SK-N-SH (cell line): ENCODE measurements around the gene DCDC1. TPM values are rescaled to one million over a fixed set of nuclear protein-coding genes. Genes with fewer than 3 reads are reported as not detected.
"Not testable (repeated sequence)": the region's sequence is repeated elsewhere in the genome, so short reads cannot be mapped to it uniquely, and the experiment has no call there.

Experiments used
- CTCF ChIA-PET: fragments of 300-600, 350-600 bp; formaldehyde crosslinking; extraction: SDS; loops from one replicate; lab custom pipeline; 2021; lab: Yijun Ruan, JAX
- POLR2A ChIA-PET: fragments of 350-600 bp; sonication (Branson Sonifier 250); formaldehyde crosslinking; extraction: SDS; loops from one replicate; lab custom pipeline; 2020; ENCODE audit warnings: antibody characterized with exemption, inconsistent platforms; lab: Yijun Ruan, JAX
- DNase-seq: peaks from one replicate; pipeline ENCODE4 v3.0.0; 2012
- H2AFZ ChIP-seq: fragments of 200-600 bp; sonication (generic); 2 replicates; pipeline ENCODE4 v1.8.1; 2016; ENCODE audit warnings: antibody characterized with exemption, mild to moderate bottlenecking, low read depth
- H3F3A ChIP-seq: fragments of 200-600 bp; sonication (generic); replicated peaks from 2 replicates; pipeline ENCODE3; 2016; ENCODE audit warnings: antibody characterized with exemption, mild to moderate bottlenecking; ENCODE audit not compliant: insufficient read depth
- H3K27ac ChIP-seq, 2 experiments: fragments of 200-500 bp in 1 of 2; fragments of 200-600 bp in 1 of 2; sonication (Bioruptor generic) in 1 of 2; sonication (generic), shearing (Covaris generic) in 1 of 2; 2 replicates each; pipeline versions ENCODE4 v1.5.1 to v1.6.1; 2014 to 2016; ENCODE audit warnings: low read depth in 2 of 2, inconsistent platforms in 1 of 2, low read length in 1 of 2, mild to moderate bottlenecking in 1 of 2, mixed read lengths in 1 of 2
- H3K27me3 ChIP-seq: fragments of 200-600 bp; sonication (generic), shearing (Covaris generic); 2 replicates; pipeline ENCODE4 v1.6.1; 2016; ENCODE audit warnings: mixed run types; ENCODE audit not compliant: insufficient read depth
- H3K36me3 ChIP-seq, 2 experiments: fragments of 200-500 bp in 1 of 2; fragments of 200-600 bp in 1 of 2; sonication (Bioruptor generic) in 1 of 2; sonication (generic) in 1 of 2; replicated peaks in 1 of 2; 2 replicates each; pipeline versions ENCODE3 to v1.5.1; 2014 to 2016; ENCODE audit warnings: low read length in 1 of 2, mild to moderate bottlenecking in 1 of 2; ENCODE audit not compliant: insufficient read depth in 2 of 2, control insufficient read depth in 1 of 2
- H3K4me1 ChIP-seq, 2 experiments: fragments of 200-500 bp in 1 of 2; fragments of 200-600 bp in 1 of 2; sonication (Bioruptor generic) in 1 of 2; sonication (generic), shearing (Covaris generic) in 1 of 2; 2 replicates each; pipeline versions ENCODE4 v1.5.1 to v1.6.1; 2014 to 2016; ENCODE audit warnings: low read depth in 1 of 2, low read length in 1 of 2, mixed run types in 1 of 2; ENCODE audit not compliant: insufficient read depth in 2 of 2, control insufficient read depth in 1 of 2
- H3K4me2 ChIP-seq: fragments of 200-600 bp; sonication (generic), shearing (Covaris generic); 2 replicates; pipeline ENCODE4 v1.6.1; 2017; ENCODE audit warnings: mixed run types
- H3K4me3 ChIP-seq, 2 experiments: fragments of 200-500 bp in 1 of 2; fragments of 200-600 bp in 1 of 2; sonication (Bioruptor generic) in 1 of 2; sonication (generic), shearing (Covaris generic) in 1 of 2; 2 replicates each; pipeline versions ENCODE4 v1.5.1 to v1.8.1; 2014 to 2016; ENCODE audit warnings: low read depth in 2 of 2, inconsistent platforms in 1 of 2, low read length in 1 of 2, mild to moderate bottlenecking in 1 of 2, mixed read lengths in 1 of 2, moderate library complexity in 1 of 2
- H3K79me2 ChIP-seq: fragments of 200-600 bp; sonication (generic); 2 replicates; pipeline ENCODE4 v1.8.1; 2017; ENCODE audit warnings: mild to moderate bottlenecking; ENCODE audit not compliant: insufficient read depth
- H3K9ac ChIP-seq: fragments of 200-600 bp; sonication (generic); 2 replicates; pipeline ENCODE4 v1.6.1; 2017; ENCODE audit warnings: mixed run types
- H3K9me2 ChIP-seq: fragments of 200-600 bp; sonication (generic); 2 replicates; pipeline ENCODE4 v1.6.1; 2017; ENCODE audit warnings: mixed run types
- H3K9me3 ChIP-seq: fragments of 200-600 bp; sonication (generic); 2 replicates; pipeline ENCODE4 v1.6.1; 2017; ENCODE audit warnings: mixed run types, mild to moderate bottlenecking, moderate library complexity
- H4K20me1 ChIP-seq: fragments of 200-600 bp; sonication (generic); 2 replicates; pipeline ENCODE4 v1.6.1; 2017; ENCODE audit warnings: mild to moderate bottlenecking, mixed run types; ENCODE audit not compliant: insufficient read depth
- FOXM1 ChIP-seq: IDR thresholded peaks from 2 replicates; pipeline ENCODE4 v1.4.0; 2012; ENCODE audit warnings: low read depth, mild to moderate bottlenecking
- GATA2 ChIP-seq: sonication (generic); formaldehyde crosslinking; IDR thresholded peaks from 2 replicates; pipeline ENCODE4 v1.5.0; 2020; ENCODE audit warnings: mild to moderate bottlenecking, missing genetic modification reagents
- JUND ChIP-seq: IDR thresholded peaks from 2 replicates; pipeline ENCODE4 v1.4.0; 2012
- POLR2AphosphoS5 ChIP-seq: IDR thresholded peaks from 2 replicates; pipeline ENCODE4 v1.6.1; 2012; ENCODE audit warnings: low read depth, low read length
- RCOR1 ChIP-seq: fragments of 150-350 bp; IDR thresholded peaks from 2 replicates; pipeline ENCODE4 v1.6.1; 2017; ENCODE audit warnings: antibody characterized with exemption, low read length
- RXRA ChIP-seq: IDR thresholded peaks from 2 replicates; pipeline ENCODE4 v1.4.0; 2012; ENCODE audit warnings: low read depth, mild to moderate bottlenecking, borderline replicate concordance
- TAF1 ChIP-seq: IDR thresholded peaks from 2 replicates; pipeline ENCODE4 v1.6.1; 2012; ENCODE audit warnings: low read depth, mild to moderate bottlenecking, low read length, moderate library complexity, borderline replicate concordance
- YY1 ChIP-seq: IDR thresholded peaks from 2 replicates; pipeline ENCODE4 v1.4.0; 2012; ENCODE audit warnings: low read depth, mild to moderate bottlenecking
- WGBS: methylation state at CpG from one replicate; pipeline ENCODE4 v1.1.6; 2017; ENCODE audit warnings: low lambda C conversion rate; 5-methylcytosine and 5-hydroxymethylcytosine counted together
- polyA plus RNA-seq, 3 experiments: library from polyadenylated mRNA; depleted of rRNA; stranded (reverse); fragments of >200 nt; gene quantifications; 2 replicates each; pipeline ENCODE4 v1.2.3, GENCODE V29; 2012
- TF ChIP-seq, protein P1 (sequence below): fragments of 150-350 bp; IDR thresholded peaks from 2 replicates; pipeline ENCODE4 v1.6.1; 2016; ENCODE audit warnings: mild to moderate bottlenecking, low read depth, low read length
- TF ChIP-seq, protein P2 (sequence below): IDR thresholded peaks from 2 replicates; pipeline ENCODE4 v1.6.1; 2012; ENCODE audit warnings: mild to moderate bottlenecking, low read depth, low read length, moderate library complexity
- TF ChIP-seq, protein P3 (sequence below): fragments of 150-350 bp; IDR thresholded peaks from 2 replicates; pipeline ENCODE4 v1.6.1; 2017; ENCODE audit warnings: antibody characterized with exemption, low read length, low read depth, borderline replicate concordance
- TF ChIP-seq, protein P4 (sequence below): IDR thresholded peaks from 2 replicates; pipeline ENCODE4 v1.4.0; 2012; ENCODE audit warnings: low read depth, borderline replicate concordance
- TF ChIP-seq, protein P5 (sequence below): IDR thresholded peaks from 2 replicates; pipeline ENCODE4; 2012

Gene DCDC1
- polyA plus RNA-seq, 1 of the 3 experiments (the other 2 are of a cell fraction): 0.12 TPM

DNA sequence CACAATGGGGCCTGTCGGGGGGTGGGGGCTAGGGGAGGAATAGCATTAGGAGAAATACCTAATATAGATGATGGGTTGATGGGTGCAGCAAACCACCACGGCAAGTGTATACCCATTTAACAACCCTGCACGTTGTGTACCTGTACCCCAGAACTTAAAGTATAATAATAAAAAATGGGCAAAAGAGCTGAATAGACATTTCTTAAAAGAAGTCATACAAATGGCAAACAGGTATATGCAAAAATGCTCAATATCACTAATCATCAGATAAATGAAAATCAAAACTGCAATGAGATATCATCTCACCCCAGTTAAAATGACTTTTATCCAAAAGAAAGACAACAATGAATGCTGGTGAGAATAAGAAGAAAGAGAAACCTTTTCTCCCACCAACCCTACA, 419.7 kb downstream of the DCDC1 start:
- TF ChIP-seq GATA2 (CRISPR knock-in tag): no peak
- TF ChIP-seq JUND: no peak
- TF ChIP-seq, protein P1, sequence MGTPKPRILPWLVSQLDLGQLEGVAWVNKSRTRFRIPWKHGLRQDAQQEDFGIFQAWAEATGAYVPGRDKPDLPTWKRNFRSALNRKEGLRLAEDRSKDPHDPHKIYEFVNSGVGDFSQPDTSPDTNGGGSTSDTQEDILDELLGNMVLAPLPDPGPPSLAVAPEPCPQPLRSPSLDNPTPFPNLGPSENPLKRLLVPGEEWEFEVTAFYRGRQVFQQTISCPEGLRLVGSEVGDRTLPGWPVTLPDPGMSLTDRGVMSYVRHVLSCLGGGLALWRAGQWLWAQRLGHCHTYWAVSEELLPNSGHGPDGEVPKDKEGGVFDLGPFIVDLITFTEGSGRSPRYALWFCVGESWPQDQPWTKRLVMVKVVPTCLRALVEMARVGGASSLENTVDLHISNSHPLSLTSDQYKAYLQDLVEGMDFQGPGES: no peak
- no peak overlapping the region for H3K27ac ChIP-seq
- POLR2A ChIA-PET: no interaction called here

DNA sequence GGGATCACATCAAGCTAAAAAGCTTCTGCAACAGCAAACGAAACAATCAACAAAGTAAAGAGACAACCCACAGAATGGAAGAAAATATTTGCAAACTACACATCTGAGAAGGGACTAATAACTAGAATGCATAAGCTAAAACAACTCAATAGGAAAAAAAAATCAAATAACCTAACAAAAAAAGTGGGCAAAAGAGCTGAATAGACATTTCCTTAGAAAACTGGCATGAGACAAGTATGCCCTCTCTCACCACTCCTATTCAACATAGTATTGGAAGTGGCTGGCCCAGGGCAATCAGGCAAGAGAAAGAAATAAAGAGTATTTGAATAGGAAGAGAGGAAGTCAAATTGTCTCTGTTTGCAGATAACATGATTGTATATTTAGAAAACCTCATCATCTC, 421.8 kb downstream of the DCDC1 start:
- H2AFZ ChIP-seq, DNase-seq, H3K36me3 ChIP-seq, H4K20me1 ChIP-seq, H3K9ac ChIP-seq, POLR2A ChIA-PET, H3K4me3 ChIP-seq, H3K9me2 ChIP-seq, H3K27ac ChIP-seq, H3K79me2 ChIP-seq, H3F3A ChIP-seq, H3K4me1 ChIP-seq, H3K27me3 ChIP-seq, H3K9me3 ChIP-seq, H3K4me2 ChIP-seq: not testable (repeated sequence)
- CTCF ChIA-PET: interaction anchor here (1.9 kb wide), 1 partner anchor 13 kb away, joined by 6 read pairs; no protein-coding TSS in a partner anchor
- WGBS: 13% methylated on average over 1 of the region's 1 CpG

More for the DNA sequence above, 419.7 kb downstream of the DCDC1 start:
- H3K9ac ChIP-seq: no peak overlapping the region
- no peak overlapping the region for H3K4me3 ChIP-seq
- H3F3A ChIP-seq: no peaks in the 10 kb centered on the region
- CTCF ChIA-PET: interaction anchor here (0.6 kb wide), 1 partner anchor 11 kb away, joined by 3 read pairs; no protein-coding TSS in a partner anchor
- no peaks in the 10 kb centered on the region for H3K36me3 ChIP-seq
- no peak for DNase-seq
- no peaks in the 10 kb centered on the region; the same call in 1 of the 2 replicates for H3K79me2 ChIP-seq
- H3K9me2 ChIP-seq: no peaks in the 10 kb centered on the region
- H2AFZ ChIP-seq: no peak overlapping the region
- 31% methylated on average over 3 of the region's 3 CpGs for WGBS
- no peaks in the 10 kb centered on the region for H3K9me3 ChIP-seq
- H3K27me3 ChIP-seq: no peaks in the 10 kb centered on the region
- H3K4me2 ChIP-seq: no peak overlapping the region
- H4K20me1 ChIP-seq: no peaks in the 10 kb centered on the region
- H3K4me1 ChIP-seq: no peaks in the 10 kb centered on the region

DNA sequence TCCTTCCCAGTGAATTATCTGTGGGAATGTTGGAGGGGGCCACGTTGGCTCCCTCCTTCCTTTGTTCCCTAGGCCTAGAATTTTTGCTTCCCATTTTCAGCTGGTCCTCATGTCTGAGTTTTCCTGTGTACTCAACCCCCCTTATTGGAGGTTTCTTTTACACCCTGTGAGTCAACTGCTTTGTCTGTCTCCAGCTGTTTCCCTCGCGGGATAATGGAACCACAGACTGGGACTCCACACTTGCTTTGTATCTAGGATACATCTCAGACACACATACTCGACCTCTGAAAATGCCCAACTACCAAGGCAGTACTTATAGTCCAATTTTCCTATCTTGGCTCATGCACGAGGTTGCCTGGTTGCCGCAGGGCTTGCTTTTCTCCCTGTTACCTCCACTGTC, 430.7 kb downstream of the DCDC1 start:
- POLR2A ChIA-PET: no interaction called here
- no peak for DNase-seq
- CTCF ChIA-PET: interaction anchor here (0.7 to 1.7 kb wide), 2 partner anchors 21 to 684 kb away, joined by 5 to 8 read pairs; no protein-coding TSS in a partner anchor
- no peaks in the 10 kb centered on the region for H4K20me1 ChIP-seq
- no peaks in the 10 kb centered on the region for H3K9me3 ChIP-seq
- no peaks in the 10 kb centered on the region; a peak in 1 of 4 replicates for H3K4me1 ChIP-seq
- H3K79me2 ChIP-seq: no peaks in the 10 kb centered on the region
- 36% methylated on average over 6 of the region's 6 CpGs for WGBS
- H3K9ac ChIP-seq: no peak overlapping the region
- no peaks in the 10 kb centered on the region for H3K9me2 ChIP-seq
- no peak overlapping the region for H3K4me3 ChIP-seq
- no peaks in the 10 kb centered on the region for H3K36me3 ChIP-seq
- no peak overlapping the region for H3K27ac ChIP-seq
- no peak overlapping the region for H2AFZ ChIP-seq
- H3F3A ChIP-seq: no peaks in the 10 kb centered on the region
- no peaks in the 10 kb centered on the region for H3K27me3 ChIP-seq
- H3K4me2 ChIP-seq: no peak overlapping the region
- TF ChIP-seq POLR2AphosphoS5: no peak
- TF ChIP-seq RXRA: no peak
- TF ChIP-seq, protein P2, sequence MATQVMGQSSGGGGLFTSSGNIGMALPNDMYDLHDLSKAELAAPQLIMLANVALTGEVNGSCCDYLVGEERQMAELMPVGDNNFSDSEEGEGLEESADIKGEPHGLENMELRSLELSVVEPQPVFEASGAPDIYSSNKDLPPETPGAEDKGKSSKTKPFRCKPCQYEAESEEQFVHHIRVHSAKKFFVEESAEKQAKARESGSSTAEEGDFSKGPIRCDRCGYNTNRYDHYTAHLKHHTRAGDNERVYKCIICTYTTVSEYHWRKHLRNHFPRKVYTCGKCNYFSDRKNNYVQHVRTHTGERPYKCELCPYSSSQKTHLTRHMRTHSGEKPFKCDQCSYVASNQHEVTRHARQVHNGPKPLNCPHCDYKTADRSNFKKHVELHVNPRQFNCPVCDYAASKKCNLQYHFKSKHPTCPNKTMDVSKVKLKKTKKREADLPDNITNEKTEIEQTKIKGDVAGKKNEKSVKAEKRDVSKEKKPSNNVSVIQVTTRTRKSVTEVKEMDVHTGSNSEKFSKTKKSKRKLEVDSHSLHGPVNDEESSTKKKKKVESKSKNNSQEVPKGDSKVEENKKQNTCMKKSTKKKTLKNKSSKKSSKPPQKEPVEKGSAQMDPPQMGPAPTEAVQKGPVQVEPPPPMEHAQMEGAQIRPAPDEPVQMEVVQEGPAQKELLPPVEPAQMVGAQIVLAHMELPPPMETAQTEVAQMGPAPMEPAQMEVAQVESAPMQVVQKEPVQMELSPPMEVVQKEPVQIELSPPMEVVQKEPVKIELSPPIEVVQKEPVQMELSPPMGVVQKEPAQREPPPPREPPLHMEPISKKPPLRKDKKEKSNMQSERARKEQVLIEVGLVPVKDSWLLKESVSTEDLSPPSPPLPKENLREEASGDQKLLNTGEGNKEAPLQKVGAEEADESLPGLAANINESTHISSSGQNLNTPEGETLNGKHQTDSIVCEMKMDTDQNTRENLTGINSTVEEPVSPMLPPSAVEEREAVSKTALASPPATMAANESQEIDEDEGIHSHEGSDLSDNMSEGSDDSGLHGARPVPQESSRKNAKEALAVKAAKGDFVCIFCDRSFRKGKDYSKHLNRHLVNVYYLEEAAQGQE: no peak
- TF ChIP-seq, protein P3, sequence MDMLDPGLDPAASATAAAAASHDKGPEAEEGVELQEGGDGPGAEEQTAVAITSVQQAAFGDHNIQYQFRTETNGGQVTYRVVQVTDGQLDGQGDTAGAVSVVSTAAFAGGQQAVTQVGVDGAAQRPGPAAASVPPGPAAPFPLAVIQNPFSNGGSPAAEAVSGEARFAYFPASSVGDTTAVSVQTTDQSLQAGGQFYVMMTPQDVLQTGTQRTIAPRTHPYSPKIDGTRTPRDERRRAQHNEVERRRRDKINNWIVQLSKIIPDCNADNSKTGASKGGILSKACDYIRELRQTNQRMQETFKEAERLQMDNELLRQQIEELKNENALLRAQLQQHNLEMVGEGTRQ: no peak
- TF ChIP-seq TAF1: no peak
- TF ChIP-seq RCOR1: no peak
- TF ChIP-seq, protein P4, sequence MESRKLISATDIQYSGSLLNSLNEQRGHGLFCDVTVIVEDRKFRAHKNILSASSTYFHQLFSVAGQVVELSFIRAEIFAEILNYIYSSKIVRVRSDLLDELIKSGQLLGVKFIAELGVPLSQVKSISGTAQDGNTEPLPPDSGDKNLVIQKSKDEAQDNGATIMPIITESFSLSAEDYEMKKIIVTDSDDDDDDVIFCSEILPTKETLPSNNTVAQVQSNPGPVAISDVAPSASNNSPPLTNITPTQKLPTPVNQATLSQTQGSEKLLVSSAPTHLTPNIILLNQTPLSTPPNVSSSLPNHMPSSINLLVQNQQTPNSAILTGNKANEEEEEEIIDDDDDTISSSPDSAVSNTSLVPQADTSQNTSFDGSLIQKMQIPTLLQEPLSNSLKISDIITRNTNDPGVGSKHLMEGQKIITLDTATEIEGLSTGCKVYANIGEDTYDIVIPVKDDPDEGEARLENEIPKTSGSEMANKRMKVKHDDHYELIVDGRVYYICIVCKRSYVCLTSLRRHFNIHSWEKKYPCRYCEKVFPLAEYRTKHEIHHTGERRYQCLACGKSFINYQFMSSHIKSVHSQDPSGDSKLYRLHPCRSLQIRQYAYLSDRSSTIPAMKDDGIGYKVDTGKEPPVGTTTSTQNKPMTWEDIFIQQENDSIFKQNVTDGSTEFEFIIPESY: no peak
- no peak for TF ChIP-seq FOXM1
- TF ChIP-seq, protein P5, sequence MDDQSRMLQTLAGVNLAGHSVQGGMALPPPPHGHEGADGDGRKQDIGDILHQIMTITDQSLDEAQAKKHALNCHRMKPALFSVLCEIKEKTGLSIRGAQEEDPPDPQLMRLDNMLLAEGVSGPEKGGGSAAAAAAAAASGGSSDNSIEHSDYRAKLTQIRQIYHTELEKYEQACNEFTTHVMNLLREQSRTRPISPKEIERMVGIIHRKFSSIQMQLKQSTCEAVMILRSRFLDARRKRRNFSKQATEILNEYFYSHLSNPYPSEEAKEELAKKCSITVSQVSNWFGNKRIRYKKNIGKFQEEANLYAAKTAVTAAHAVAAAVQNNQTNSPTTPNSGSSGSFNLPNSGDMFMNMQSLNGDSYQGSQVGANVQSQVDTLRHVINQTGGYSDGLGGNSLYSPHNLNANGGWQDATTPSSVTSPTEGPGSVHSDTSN: no peak
- no peak for TF ChIP-seq YY1
